HEK293 (cell line): ENCODE measurements around the gene EML4.

ENCODE experiments used
- CTCF ChIA-PET: fragments of 350-600 bp; formaldehyde crosslinking; extraction: SDS; loops from one replicate; lab custom pipeline; 2021; ENCODE audit warnings: antibody characterized with exemption; lab: Yijun Ruan, JAX
- POLR2A ChIA-PET: fragments of 300-600 bp; formaldehyde crosslinking; extraction: SDS; loops from one replicate; lab custom pipeline; 2020; ENCODE audit warnings: antibody characterized with exemption, inconsistent platforms; lab: Yijun Ruan, JAX
- H3K27ac ChIP-seq: fragments of 200-500 bp; sonication (Bioruptor generic); 2 replicates; pipeline ENCODE4 v1.5.1; 2014; ENCODE audit warnings: low read depth, low read length, control low read depth, inconsistent platforms; ENCODE audit errors: extremely low read depth
- H3K36me3 ChIP-seq, 2 experiments: fragments of 200-500 bp in 1 of 2; sonication (Bioruptor generic) in 1 of 2; 1 replicate in 1 of 2; 2 replicates in 1 of 2; pipeline ENCODE4 v1.5.1; 2014 to 2017; ENCODE audit warnings: inconsistent platforms in 2 of 2, low read length in 2 of 2; ENCODE audit not compliant: control insufficient read depth in 2 of 2, insufficient read depth in 1 of 2
- H3K4me1 ChIP-seq: fragments of 200-500 bp; sonication (Bioruptor generic); 2 replicates; pipeline ENCODE4 v1.5.1; 2014; ENCODE audit warnings: mild to moderate bottlenecking, low read length, inconsistent platforms; ENCODE audit not compliant: control insufficient read depth, insufficient read depth
- H3K4me3 ChIP-seq: 2 replicates; pipeline ENCODE4 v1.5.1; 2011; ENCODE audit warnings: low read depth, mild to moderate bottlenecking, control low read depth, low read length, moderate library complexity
- H3K9me3 ChIP-seq: fragments of 200-500 bp; sonication (Bioruptor generic); 2 replicates; pipeline ENCODE4 v1.5.1; 2014; ENCODE audit warnings: low read depth, low read length, inconsistent platforms; ENCODE audit not compliant: control insufficient read depth, insufficient read depth
- AEBP2 ChIP-seq: fragments of 450-650 bp; formaldehyde crosslinking; IDR thresholded peaks from 2 replicates; pipeline ENCODE4 v1.5.1; 2016; ENCODE audit warnings: missing biosample characterization, missing genetic modification characterization, borderline replicate concordance
- EGR2 ChIP-seq: fragments of 450-650 bp; formaldehyde crosslinking; IDR thresholded peaks from 2 replicates; pipeline ENCODE4 v1.5.1; 2016; ENCODE audit warnings: low read depth, missing biosample characterization, missing genetic modification characterization
- ELK4 ChIP-seq: IDR thresholded peaks from 2 replicates; pipeline ENCODE4 v1.6.1; 2011; ENCODE audit warnings: mild to moderate bottlenecking, low read depth, low read length, borderline replicate concordance
- HOXC10 ChIP-seq: sonication (generic); formaldehyde crosslinking; IDR thresholded peaks from 2 replicates; pipeline ENCODE4 v1.8.1; 2023; ENCODE audit warnings: mild to moderate bottlenecking, missing genetic modification reagents
- INSM2 ChIP-seq: fragments of 450-650 bp; formaldehyde crosslinking; IDR thresholded peaks from 2 replicates; pipeline ENCODE4 v1.5.1; 2016; ENCODE audit warnings: missing biosample characterization, missing genetic modification characterization
- RBAK ChIP-seq: fragments of 450-650 bp; formaldehyde crosslinking; IDR thresholded peaks from 2 replicates; pipeline ENCODE4 v1.5.1; 2016; ENCODE audit warnings: missing biosample characterization, missing genetic modification characterization
- SCRT2 ChIP-seq: fragments of 450-650 bp; formaldehyde crosslinking; IDR thresholded peaks from 2 replicates; pipeline ENCODE4 v1.5.1; 2016; ENCODE audit warnings: missing biosample characterization, missing genetic modification characterization
- ZBTB1 ChIP-seq: fragments of 450-650 bp; formaldehyde crosslinking; IDR thresholded peaks from 2 replicates; pipeline ENCODE4 v1.5.1; 2016; ENCODE audit warnings: missing biosample characterization, missing genetic modification characterization
- ZBTB26 ChIP-seq: fragments of 450-650 bp; formaldehyde crosslinking; optimal IDR thresholded peaks from 2 replicates; pipeline ENCODE3; 2016; ENCODE audit warnings: missing biosample characterization, mild to moderate bottlenecking, missing genetic modification characterization
- ZFHX2 ChIP-seq: fragments of 450-650 bp; formaldehyde crosslinking; conservative IDR thresholded peaks from 2 replicates; pipeline ENCODE4 v1.5.1; 2016; ENCODE audit warnings: missing biosample characterization, missing genetic modification characterization
- ZIC2 ChIP-seq: fragments of 450-650 bp; formaldehyde crosslinking; IDR thresholded peaks from 2 replicates; pipeline ENCODE4 v1.5.1; 2016; ENCODE audit warnings: missing biosample characterization, missing genetic modification characterization
- ZNF184 ChIP-seq: fragments of 450-650 bp; IDR thresholded peaks from 2 replicates; pipeline ENCODE4 v1.5.1; 2018; ENCODE audit warnings: missing biosample characterization, mild to moderate bottlenecking, missing genetic modification characterization
- ZNF274 ChIP-seq, 2 experiments: fragments of 200-500 bp in 1 of 2; fragments of 450-650 bp in 1 of 2; sonication (Bioruptor generic) in 1 of 2; formaldehyde crosslinking in 1 of 2; IDR thresholded peaks; 2 replicates each; pipeline versions ENCODE4 v1.5.1 to v1.6.1; 2014 to 2016; ENCODE audit warnings: borderline replicate concordance in 1 of 2, inconsistent platforms in 1 of 2, low read length in 1 of 2, missing biosample characterization in 1 of 2, missing genetic modification characterization in 1 of 2
- ZNF311 ChIP-seq: fragments of 450-650 bp; formaldehyde crosslinking; IDR thresholded peaks from 2 replicates; pipeline ENCODE4 v1.5.1; 2017; ENCODE audit warnings: missing biosample characterization, missing genetic modification characterization, borderline replicate concordance
- ZNF391 ChIP-seq: fragments of 450-650 bp; formaldehyde crosslinking; IDR thresholded peaks from 2 replicates; pipeline ENCODE4 v1.5.1; 2016; ENCODE audit warnings: low read depth, missing biosample characterization, missing genetic modification characterization, borderline replicate concordance
- ZNF48 ChIP-seq: fragments of 450-650 bp; formaldehyde crosslinking; IDR thresholded peaks from 2 replicates; pipeline ENCODE4 v1.5.1; 2016; ENCODE audit warnings: missing biosample characterization, missing genetic modification characterization
- ZNF610 ChIP-seq: fragments of 450-650 bp; formaldehyde crosslinking; IDR thresholded peaks from 2 replicates; pipeline ENCODE4 v1.5.1; 2016; ENCODE audit warnings: missing biosample characterization, missing genetic modification characterization, borderline replicate concordance
- ZNF654 ChIP-seq: fragments of 450-650 bp; formaldehyde crosslinking; IDR thresholded peaks from 2 replicates; pipeline ENCODE4 v1.5.1; 2016; ENCODE audit warnings: low read depth, missing biosample characterization, missing genetic modification characterization
- ZNF660 ChIP-seq: fragments of 450-650 bp; IDR thresholded peaks from 2 replicates; pipeline ENCODE4 v1.5.1; 2018; ENCODE audit warnings: missing biosample characterization, mild to moderate bottlenecking, missing genetic modification characterization
- ZNF792 ChIP-seq: fragments of 450-650 bp; formaldehyde crosslinking; IDR thresholded peaks from 2 replicates; pipeline ENCODE4 v1.5.1; 2016; ENCODE audit warnings: missing biosample characterization, missing genetic modification characterization

EML4 gene

GRCh38 chr2:42328148-42328833 lies 159.1 kb downstream of the EML4 start:
- ChIA-PET POLR2A (no interaction called here), CTCF (interaction anchor here (0.8 to 5.1 kb wide), 11 partner anchors 9 to 458 kb away, joined by 3 to 29 read pairs (median 4); no protein-coding TSS in a partner anchor)
- Histone ChIP-seq H3K36me3 (peaks cover 18 to 64% of the 10 kb centered on the region in 2 experiments), H3K4me1 (no peaks in the 10 kb centered on the region), H3K9me3 (no peaks in the 10 kb centered on the region), H3K27ac (no peak overlapping the region), H3K4me3 (no peak overlapping the region)
- TF ChIP-seq ZNF274 (IDR thresholded peaks at IDR 0.05; ENCODE audit: low read length) (no peak), ZNF274 (tag by site-specific recombination; IDR thresholded peaks at IDR 0.05; ENCODE audit: borderline replicate concordance) (no peak), ZNF654 (peak; percentile 42), ZIC2 (tag by site-specific recombination) (no peak)

- TF ChIP-seq ZNF660 = no peak
- TF ChIP-seq ZBTB26 (tag by site-specific recombination) = no peak
- no peak for TF ChIP-seq INSM2
- TF ChIP-seq ZNF391 (tag by site-specific recombination) = no peak
- no peak for TF ChIP-seq ELK4
- TF ChIP-seq ZNF610 (tag by site-specific recombination) = no peak
- TF ChIP-seq ZBTB1 = no peak
- no peak for TF ChIP-seq ZNF184 (tag by site-specific recombination)
- TF ChIP-seq ZNF792 (tag by site-specific recombination) = no peak
- no peak for TF ChIP-seq RBAK (tag by site-specific recombination)
- TF ChIP-seq ZNF311 (tag by site-specific recombination) = no peak
- TF ChIP-seq ZNF48 (tag by site-specific recombination) = no peak
- peaks cover 19 to 70% of the 10 kb centered on the region in 2 experiments for H3K36me3 ChIP-seq
- no peaks in the 10 kb centered on the region for H3K9me3 ChIP-seq
- no peaks in the 10 kb centered on the region for H3K4me1 ChIP-seq
- H3K4me3 ChIP-seq = no peak overlapping the region
- H3K27ac ChIP-seq = no peak overlapping the region
- ChIA-PET CTCF (interaction anchor here (0.7 to 5.1 kb wide), 14 partner anchors 9 to 1917 kb away, joined by 3 to 29 read pairs (median 4); no protein-coding TSS in a partner anchor), POLR2A (no interaction called here)
Observed at GRCh38 chr2:42328923-42329322, 159.8 kb downstream of the EML4 start.

- Histone ChIP-seq H3K36me3 (peaks cover 25 to 76% of the 10 kb centered on the region in 2 experiments), H3K4me3 (no peak overlapping the region), H3K9me3 (no peaks in the 10 kb centered on the region), H3K4me1 (no peaks in the 10 kb centered on the region), H3K27ac (no peak overlapping the region)
- TF ChIP-seq SCRT2 (tag by site-specific recombination) = 0 out of 2 replicates have a peak, but pooled peaks have one; percentile 30
- peak; percentile 58 for TF ChIP-seq ZFHX2 (tag by site-specific recombination)
- TF ChIP-seq HOXC10 (CRISPR knock-in tag) = no peak
- TF ChIP-seq AEBP2 (tag by site-specific recombination) = no peak
- peak; percentile 33; the same call in 1 of the 2 replicates for TF ChIP-seq EGR2 (tag by site-specific recombination)
- ChIA-PET POLR2A (no interaction called here), CTCF (interaction anchor here (0.7 to 5.1 kb wide), 6 partner anchors 90 to 1917 kb away, joined by 3 to 29 read pairs (median 5); no protein-coding TSS in a partner anchor)
Observed at GRCh38 chr2:42329736-42330135, 160.6 kb downstream of the EML4 start.
